DMS153 treated with DMSO at 0.1 percent for 48 hours (cell line): Measurements from ENCODE around the gene MSI2.
A peak's percentile ranks its signal among the peaks of the same experiment; 100 is the strongest.

Experiments
- DNase-seq: peaks from one replicate; lab custom pipeline; 2025; ENCODE audit not compliant: unreplicated experiment; lab: John Stamatoyannopoulos, UW

The MSI2 gene

DNA sequence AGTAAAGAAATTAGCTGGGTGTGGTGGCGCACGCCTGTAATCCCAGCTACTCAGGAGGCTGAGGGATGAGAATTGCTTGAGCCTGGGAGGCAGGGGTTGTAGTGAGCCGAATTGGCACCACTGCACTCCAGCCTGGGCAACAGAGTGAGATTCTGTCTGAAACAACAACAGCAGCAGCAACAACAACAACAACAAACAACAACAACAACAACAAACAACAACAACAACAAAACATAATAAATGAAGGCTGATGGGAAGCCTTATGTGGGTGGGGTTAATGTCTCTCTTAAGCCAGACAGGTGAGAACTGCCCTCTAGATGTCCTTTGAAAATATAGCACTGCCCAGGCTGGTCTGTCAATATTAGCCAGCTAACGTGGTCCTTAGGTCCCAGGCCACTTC lies 107.3 kb downstream of the MSI2 start:
- no peak for DNase-seq

DNA sequence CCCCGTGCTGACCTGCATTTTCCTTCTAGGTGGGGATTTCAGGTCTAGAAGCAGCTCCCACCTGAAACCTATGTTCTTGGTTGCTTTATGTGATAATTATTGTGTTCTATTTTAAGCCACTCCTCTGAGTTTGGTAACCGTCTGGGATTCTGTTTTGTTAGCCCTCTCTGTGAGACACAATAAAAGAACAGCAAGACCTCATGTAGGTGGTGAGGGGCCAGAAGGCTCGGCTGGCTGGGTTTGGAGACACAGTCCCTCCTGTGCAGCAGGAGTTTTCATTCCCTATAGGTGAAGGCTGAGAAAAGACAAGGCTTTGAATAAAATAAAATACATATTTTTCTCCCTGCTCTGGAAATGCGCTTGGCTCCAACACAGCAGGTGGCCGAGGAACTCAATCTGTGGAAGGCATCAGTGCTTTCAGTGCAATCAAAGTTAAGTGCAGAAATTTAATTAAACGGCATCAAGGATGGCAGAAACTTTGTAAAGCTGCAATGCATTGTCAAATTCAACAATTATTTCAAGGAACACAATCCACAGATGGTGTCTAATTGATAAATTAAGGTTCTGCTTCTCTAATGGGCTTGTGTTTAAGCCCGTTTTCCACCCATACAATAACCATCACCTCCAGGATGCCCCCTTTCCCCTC lies 107.8 kb downstream of the MSI2 start:
- no peak for DNase-seq

DNA sequence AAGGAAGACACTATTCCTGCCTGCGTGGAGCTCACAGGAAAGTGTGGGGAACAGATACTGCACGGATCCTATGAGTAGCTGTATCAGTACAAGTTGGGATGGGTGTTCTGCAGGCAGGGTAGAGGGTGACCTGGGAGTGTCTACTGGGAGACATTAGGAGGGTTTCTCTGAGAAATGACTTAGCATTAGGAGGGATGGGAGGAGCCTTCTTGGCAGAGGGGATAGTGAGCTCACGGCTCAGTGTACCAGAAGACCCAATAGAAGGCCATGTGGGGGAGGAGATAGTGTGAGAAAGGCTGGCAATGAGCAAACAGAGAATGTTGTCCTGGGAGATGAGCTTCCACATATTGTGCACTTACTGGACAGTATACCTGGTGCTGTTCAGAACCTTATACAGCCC lies 109.1 kb downstream of the MSI2 start:
- no peak for DNase-seq

DNA sequence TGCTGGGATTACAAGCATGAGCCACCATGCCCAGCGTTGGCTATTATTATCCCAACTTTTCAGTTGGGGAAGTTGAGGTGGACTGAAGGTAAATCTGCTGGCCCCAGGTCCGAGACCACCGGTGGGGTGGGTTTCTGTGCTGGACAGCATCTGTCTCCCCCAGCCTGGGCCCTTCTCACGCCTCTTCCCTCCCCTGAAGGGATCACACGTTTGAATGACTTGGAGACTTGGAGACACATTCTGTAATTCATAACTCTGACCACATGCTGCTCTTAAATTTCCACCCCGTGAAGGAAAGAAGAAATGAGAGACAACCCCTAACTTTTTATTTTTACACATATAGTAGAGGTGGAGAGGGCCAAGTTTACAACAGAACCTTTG lies 109.8 kb downstream of the MSI2 start:
- DNase-seq: no peak

DNA sequence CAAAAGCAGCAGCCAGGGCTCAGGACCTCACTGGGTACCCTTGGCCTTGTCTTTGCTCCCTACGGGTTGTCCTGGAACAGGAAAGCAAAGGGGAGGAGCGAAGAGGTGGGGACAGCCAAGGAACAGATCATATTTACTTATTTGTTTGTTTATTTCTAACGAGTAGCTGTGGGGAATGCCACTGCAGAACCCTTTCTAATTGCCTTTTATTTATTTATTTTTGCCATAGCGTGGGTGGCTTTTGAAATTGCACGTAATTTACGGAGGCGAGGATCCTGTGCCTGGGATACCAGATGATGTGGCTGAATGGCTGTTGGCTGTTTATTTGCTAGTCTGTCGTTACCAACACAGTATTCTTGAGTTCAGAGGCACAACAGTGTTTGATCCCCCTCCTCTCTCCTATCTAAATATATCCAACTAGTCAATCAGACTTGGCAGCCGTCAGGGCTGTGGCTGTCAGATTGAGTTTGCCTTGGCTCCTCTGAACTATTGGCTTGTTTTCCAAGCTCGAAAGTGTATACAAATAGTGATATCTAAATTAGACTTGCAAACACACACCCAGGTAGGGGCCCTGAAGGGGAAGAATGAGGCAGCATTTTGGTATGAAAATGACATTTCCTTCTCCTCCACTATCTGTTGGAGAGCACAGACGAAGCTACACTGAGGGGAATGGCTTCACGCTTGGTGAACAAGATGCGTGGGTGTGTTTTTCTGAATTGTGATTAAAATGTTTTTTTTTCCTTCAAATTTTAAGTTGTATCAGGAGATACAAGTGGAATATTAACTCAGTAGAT lies 110.4 kb downstream of the MSI2 start:
- DNase-seq: peak; percentile 28

DNA sequence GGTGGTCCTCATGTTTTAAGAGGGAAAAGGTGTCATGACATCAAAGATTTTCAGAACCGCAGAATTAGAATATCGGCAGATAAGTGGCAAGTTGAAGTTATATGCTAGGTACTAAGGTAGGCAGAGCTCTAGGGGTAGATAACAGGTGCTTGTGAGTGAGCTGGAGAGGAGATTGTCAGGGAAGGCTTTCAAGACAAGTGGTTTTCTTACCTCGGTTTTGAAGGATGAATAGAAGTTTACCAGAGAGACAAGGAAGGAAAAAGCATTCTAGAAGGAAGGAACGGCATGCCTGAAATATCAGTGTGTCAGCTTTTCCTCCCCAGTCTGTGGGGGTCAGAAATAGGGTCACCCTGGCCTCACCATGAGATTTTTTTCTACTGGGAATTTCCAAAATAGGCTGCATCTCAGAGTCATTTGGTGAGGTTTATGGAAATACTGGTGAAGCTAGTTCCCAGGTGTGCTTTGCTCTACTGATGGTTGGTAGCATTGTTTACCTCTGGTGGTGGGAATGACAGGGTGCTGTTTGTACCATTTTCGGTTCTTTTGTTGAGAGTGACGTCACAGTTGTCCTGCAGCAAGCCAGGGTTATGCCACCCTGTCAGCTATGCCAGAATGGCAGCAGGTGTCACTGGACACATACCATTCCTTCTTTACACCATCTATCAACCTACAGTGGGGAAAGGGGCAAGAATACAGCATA lies 112.5 kb downstream of the MSI2 start:
- no peak for DNase-seq

DNA sequence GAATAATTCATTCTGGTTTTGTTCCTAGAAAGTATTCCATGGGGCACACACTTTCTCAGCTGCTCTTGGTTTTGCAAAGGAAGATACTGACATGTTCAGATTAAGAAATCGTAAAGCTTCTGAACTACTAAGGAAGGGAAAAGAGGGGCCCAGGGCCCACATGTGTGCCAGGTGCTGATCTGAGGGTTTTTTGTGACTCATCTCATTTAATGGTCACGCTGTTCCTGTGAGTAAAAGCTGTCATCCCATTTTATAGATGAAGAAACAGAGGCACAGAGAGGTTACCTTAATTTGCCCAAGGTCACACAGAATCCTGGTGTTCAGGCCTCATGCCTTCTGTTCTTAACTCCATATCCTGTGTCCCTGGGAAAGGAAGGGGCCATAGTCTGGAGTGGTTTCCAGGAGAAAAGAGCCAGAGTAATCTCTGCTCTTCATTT lies 113.2 kb downstream of the MSI2 start:
- no peak for DNase-seq

DNA sequence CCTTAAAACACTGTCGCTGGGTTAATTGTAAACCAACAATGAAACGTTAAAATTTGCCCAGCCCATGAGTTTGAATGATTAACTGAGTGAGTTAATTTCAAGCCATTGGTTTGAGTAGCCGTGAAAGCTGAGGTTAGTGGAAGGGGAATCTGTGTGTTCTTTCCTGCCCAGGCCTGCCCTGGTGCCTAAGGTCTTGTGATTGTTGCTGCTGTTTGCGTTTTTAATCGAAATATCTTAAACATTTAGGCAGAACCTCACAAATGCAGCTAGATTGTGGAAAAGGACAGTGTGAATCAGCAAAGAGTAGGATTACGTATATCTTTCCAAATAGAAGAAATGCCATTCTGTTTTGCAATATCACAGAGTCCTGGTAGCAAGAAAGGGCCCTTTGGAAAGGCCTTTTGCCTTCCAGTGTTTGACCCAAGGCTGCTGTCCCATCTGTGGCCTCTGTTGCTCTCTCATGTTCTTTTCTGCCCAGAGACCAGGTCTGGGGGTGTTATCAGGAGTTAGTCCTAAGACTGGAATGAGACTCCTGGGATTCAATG lies 113.8 kb downstream of the MSI2 start:
- DNase-seq: no peak

DNA sequence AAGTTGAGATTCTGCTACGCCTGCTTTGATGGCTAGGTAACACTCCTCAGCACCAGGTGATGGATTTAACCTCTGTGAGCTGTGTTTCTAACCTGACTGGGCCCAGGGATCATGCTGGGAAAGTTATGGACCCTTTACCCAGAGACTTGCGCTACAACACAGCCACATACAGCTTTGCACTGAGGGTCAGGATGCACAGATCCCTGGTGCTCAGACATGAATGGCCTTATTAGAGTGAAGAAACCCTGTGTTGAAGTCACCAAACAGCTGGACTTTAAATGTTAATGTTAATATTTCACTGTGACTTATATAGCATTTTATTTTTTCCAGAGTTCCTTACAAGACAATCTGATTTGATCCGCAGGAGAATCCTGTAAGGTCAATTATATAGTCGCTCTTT lies 114.3 kb downstream of the MSI2 start:
- DNase-seq: no peak

DNA sequence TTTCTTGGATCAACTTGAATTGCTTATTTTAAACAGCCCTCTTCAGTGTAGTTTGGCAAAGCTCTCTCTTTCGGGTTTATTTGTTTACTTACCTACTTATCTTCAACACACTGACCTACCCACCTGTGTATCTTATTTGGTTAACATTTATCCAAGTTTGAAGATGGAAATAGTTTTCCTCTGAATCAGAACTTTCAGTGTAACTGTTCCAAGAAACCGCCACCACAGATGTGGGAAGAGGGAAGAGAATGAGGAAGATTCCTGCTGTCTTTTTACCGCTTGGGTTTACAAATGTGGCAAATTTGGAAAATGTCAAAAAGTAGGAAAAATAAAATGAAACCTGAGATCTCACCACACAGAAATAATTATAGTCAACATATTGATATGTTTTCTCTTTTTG lies 115.8 kb downstream of the MSI2 start:
- DNase-seq: no peak

DNA sequence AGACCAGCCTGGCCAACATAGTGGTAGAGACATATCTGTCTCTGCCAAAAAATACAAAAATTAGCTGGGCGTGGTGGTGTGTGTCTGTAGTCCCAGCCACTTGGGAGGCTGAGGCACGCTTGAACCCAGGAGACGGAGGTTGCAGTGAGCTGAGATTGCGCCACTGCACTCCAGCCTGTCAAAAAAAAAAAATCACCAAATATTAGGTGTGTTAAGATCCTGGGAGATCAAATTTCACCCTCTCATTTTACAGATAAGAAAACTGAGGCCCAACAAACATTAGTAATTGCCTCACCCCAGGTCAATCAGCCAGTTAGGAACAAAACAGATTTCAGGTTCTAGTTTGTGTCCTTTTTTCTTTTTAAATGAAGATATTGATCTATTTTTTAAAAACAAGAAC lies 116.7 kb downstream of the MSI2 start:
- DNase-seq: no peak

DNA sequence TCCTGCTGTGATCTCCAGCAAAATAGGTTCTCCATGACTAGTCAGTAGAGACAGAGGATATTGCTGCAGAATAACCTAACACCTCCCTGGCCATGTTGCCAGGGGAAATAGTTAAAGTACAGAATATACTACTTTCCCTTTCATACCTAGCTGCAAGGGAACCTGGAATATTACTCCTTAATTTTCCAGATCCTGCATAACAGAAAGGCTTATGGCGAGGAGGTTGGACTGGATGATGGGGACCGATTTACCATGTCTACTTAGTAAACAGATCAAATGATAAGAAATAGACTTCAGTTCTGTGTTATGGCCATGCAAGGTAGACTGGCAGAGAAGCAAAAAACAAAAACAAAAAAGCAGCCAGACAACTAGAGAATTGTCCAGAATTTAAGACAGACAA lies 117.4 kb downstream of the MSI2 start:
- no peak for DNase-seq

DNA sequence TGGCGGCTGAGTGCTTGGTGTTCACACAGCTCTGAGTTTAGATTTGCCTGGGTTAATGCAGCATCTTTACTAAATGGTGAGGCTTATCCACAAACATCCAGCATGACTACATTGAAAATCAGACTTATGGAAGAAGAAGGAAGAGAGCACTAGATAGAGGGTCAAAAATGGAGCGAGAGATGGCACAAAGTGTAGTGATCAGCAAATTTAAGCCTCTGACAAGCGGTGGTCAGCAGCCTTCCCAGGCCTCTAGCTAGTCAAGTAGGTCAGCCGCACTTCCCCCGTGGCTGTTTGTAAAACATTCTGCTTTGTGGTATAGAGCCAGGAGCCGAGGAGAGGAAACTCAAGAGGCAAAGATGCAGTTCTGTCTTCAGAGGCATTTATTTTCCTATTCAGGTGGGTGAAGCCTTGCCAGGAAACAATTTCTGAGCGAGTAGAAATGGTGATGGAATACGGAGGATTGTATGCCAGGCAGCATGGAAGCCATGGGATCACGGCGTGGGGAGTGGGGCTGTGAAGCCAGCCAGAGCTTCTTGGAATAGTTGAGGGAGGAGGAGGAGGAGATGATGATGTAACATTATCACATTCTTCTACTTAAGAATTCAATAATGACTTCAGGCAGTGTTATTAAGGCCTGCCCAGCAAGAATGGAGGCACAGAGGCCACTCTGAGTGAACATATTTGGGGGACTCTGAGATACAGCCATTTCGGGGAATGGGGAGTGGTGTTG lies 118.9 kb downstream of the MSI2 start:
- no peak for DNase-seq

DNA sequence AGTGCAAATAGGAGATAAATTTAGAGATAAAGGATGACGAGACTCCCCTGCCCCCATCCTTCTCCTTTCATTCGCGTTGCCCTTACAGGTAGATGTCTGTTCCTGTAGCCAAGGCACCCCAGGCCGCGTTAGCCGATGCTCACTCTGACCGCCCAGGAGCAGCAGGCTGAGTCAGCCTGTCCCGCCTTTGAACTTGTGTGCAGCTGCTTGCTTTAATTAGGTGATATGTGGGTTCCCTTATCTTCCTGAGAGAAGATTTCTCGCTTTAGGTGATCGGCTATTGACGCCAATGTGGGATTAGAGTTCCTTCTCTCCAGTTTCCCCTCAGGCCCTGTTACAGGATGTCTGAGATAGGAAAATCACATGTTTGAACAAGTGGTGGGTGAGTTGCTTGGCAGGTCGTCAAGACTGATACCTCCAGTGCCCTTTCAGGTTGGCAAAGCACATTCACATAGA lies 119.5 kb downstream of the MSI2 start:
- no peak for DNase-seq

DNA sequence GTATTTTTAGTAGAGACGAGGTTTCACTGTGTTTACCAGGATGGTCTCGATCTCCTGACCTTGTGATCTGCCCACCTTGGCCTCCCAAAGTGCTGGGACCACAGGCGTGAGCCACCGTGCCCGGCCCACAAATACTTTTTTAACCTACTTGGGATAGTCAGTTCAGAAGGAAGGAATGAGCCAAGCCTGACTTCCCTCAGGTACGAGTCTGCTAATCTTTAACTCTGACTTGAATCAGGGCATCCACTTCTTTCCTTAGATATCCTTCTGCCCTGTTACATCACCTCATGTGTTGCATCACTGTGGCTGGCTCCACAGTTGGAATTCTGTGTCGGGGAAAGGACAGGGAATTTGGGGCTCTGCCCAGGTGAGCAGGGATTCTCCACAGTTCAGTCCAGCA lies 120.8 kb downstream of the MSI2 start:
- DNase-seq: no peak

DNA sequence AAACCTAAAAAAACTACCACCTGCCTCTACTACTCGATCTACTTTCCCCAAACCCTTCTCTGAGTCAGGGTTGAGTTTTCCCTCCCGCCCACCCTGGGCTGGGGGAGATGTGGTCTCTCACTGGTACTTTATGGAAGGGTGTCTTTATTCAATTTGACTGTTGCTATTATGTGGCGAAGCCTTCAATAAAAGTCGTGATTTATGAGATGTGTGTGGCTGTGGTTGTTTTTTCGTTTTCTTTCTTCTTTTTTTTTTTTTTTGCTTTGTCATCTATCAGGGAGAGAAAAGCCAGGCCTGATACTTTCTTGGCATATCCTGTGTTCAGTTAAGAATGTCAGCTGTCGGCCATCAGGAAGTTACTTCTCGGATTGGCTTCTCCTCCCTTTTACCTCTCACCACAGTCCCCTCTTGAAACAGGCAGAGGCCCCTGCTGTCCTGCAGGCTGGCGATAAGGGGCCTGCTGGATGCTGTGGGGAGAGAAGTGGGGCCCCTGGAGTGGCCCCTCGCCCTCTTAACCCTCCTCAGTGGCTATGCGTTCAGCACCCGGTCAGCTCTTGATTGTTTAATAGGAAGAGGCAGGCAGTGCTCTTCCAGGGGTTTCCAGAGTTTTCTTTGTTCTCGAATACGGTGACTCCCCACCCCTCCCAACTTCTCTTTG lies 123.0 kb downstream of the MSI2 start:
- no peak for DNase-seq

DNA sequence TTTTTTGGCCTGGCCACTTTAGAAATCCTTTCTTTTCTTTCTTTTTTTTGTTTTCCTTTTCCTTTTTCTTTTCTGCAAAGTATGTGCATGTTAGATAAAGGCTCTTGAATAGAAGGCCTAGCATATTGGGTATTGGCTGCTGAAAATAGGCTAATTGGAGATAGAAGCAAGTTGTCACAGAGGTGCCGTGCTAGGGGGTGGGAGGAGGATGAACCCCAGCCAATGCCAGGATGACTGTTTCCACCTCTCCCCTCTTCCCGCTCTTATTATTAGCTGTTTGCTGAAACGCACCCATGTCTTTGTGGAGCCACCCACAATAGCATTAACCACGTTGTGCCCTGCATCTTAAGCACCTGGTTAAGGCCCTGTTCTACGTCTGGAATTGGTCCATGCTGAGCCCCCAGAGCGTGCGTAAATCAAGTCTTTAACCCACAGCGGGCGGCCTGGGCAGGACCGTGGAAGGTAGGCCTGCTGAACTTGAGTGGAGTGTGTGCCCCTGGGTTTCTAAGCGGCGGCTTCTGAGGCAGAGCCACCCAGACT lies 123.6 kb downstream of the MSI2 start:
- no peak for DNase-seq

DNA sequence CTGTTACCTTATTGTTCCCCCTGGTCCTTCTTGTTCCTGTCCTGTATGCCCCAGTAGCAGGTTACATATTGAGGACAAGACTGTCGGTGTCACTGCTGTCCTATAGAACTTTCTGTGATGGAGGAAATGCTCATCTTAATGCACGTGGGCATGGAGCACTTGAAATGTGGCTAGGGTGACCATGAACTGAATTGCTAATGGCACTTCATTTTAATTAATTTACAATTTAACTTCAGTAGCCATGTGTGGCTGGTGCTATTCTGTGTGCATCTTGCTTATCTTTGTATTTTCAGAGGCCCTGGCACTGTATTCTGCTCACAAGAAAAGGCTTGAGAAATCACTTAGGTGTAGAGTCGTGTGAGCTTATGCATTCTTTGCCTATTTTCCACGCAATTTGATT lies 125.2 kb downstream of the MSI2 start:
- no peak for DNase-seq

DNA sequence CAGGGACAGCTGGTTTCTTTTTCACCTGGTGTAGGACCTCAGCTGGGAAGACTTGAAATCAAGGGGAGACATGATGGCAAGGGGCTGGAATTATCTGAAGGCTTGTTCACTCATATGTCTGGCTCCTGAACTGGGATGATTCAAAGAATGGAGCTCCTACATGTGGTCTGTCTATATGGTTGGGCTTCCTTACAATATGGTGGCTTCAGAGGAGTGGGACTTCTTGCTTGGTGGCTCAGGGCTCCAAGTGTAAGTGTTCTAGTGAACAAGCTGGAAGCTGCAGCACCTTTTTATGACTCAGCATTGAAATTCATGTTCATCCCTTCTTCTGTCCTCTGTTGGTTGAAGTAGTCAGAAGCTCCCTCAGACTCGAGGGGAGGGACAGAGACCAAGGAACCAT lies 127.9 kb downstream of the MSI2 start:
- DNase-seq: no peak

DNA sequence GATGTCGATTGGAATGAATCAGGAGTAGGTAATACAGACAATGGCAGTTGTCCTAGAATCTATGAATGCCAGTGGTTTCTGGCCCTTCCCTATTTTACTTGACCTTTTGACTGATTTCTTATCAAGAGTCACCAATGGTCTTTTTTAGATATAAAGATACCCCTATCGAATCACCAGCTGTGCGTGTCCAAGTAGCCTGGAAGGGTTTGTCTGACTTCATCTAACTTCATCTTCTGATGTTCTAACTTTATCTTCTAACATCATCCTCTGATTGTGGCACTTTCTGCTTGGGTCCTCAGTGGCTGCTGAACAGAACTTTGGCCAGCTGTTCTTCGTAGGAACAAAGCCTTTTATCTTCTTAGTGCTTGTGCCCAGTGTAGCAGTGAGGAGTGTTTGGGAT lies 129.7 kb downstream of the MSI2 start:
- no peak for DNase-seq
